ENCODE measurements around the gene TMEM132E. TPM values are rescaled to one million over a fixed set of nuclear protein-coding genes. Genes with fewer than 3 reads are reported as not detected.
A peak's percentile ranks its signal among the peaks of the same experiment; 100 is the strongest.

The TMEM132E gene
- total and polyA plus RNA-seq, 12 donors, result 0.04 to 0.09 TPM; not detected in 10

DNA sequence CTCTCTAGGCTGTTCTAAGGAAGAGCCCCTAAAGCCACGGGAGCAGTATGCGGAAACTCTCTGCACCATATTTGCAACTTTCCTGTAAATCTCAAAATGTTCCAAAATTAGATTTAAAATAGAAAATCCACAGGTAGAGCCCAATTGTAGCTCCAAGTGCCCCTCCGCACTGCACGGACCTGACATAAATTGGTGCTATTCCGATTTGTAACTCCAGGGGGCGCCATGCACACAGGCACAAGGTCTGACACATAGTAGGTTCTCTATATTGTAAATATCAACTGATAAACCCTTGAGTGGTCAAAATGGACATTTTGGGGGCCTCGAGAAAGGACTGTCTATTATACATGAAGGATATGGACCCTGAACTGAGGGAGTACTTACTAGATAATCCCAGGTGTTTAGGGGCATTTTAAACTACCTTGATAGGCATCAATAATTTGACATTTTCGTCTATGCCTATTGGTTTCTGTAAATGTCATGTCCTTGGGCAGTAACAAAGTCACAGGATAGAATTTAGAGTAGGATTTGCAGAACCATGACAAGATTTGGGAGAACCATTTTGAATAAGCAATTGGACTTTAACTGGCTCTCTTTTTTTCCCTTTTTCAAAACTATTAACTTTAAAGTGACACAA lies 36.6 kb upstream of the TMEM132E start:
- ATAC-seq (peak in 1 of 8 donors; percentile 55), DNase-seq (peak in 1 of 2 donors; percentile 18)
- Histone ChIP-seq H3K4me1 (no peaks in the 10 kb centered on the region), H3K4me3 (no peak overlapping the region), H3K27ac (no peak overlapping the region), H3K27me3 (peaks cover 0 to 75% (median 50%) of the 10 kb centered on the region in 7 donors), H3K9me3 (no peaks in the 10 kb centered on the region), H3K36me3 (no peaks in the 10 kb centered on the region)
- peak; percentile 60 to 87 (median 82) for TF ChIP-seq CTCF (IDR thresholded peaks at IDR 0.05)
- 7 to 9% methylated on average over 8 of the region's 8 CpGs for WGBS, 2 donors
- intact Hi-C loops (cut with DNase I), result loop anchor here (1.0 to 10.0 kb wide), 10 partner anchors 62 to 582 kb away; partner anchors contain the start of genes FNDC8 (in 5 of the 10) and RAD51D (in 5 of the 10)

GRCh38 chr17:34547453-34548063 lies 31.8 kb upstream of the TMEM132E start:
- DNase-seq (no peak), ATAC-seq (no peak)
- no peaks in the 10 kb centered on the region for H3K9me3 ChIP-seq
- no peak overlapping the region for H3K27ac ChIP-seq
- no peak for TF ChIP-seq CTCF (IDR thresholded peaks at IDR 0.05)
- H3K4me3 ChIP-seq, result no peak overlapping the region
- no peaks in the 10 kb centered on the region for H3K4me1 ChIP-seq
- peaks cover 0 to 86% (median 29%) of the 10 kb centered on the region in 7 donors for H3K27me3 ChIP-seq
- WGBS, 2 donors, result 45 to 48% methylated on average over 3 of the region's 3 CpGs
- H3K36me3 ChIP-seq, result no peaks in the 10 kb centered on the region
- intact Hi-C loops (cut with DNase I), result loop anchor here in 5 of 10 donors (5.0 to 10.0 kb wide), 5 partner anchors 57 to 577 kb away; partner anchors contain the start of gene FNDC8 (in 2 of the 5)

GRCh38 chr17:34549966-34550365 lies 29.4 kb upstream of the TMEM132E start:
- DNase-seq (no peak), ATAC-seq (no peak)
- H3K4me3 ChIP-seq, result no peak overlapping the region
- no peaks in the 10 kb centered on the region for H3K9me3 ChIP-seq
- no peak for TF ChIP-seq CTCF (IDR thresholded peaks at IDR 0.05)
- no peaks in the 10 kb centered on the region for H3K4me1 ChIP-seq
- intact Hi-C loops (cut with DNase I), result loop anchor here in 5 of 10 donors (5.0 to 10.0 kb wide), 5 partner anchors 55 to 575 kb away; partner anchors contain the start of gene FNDC8 (in 2 of the 5)
- H3K27me3 ChIP-seq, result peaks cover 0 to 84% (median 38%) of the 10 kb centered on the region in 7 donors
- 58 to 64% methylated on average over 6 of the region's 6 CpGs for WGBS, 2 donors
- H3K36me3 ChIP-seq, result no peaks in the 10 kb centered on the region
- no peak overlapping the region for H3K27ac ChIP-seq

GRCh38 chr17:34553907-34554306 lies 25.5 kb upstream of the TMEM132E start:
- ATAC-seq (no peak), DNase-seq (no peak)
- intact Hi-C loops (cut with DNase I), result no loop called here
- Histone ChIP-seq H3K4me3 (no peak overlapping the region), H3K4me1 (no peaks in the 10 kb centered on the region), H3K36me3 (no peaks in the 10 kb centered on the region), H3K27ac (no peak overlapping the region), H3K27me3 (peaks cover 0 to 80% (median 43%) of the 10 kb centered on the region in 7 donors), H3K9me3 (no peaks in the 10 kb centered on the region)
- 72 to 73% methylated on average over 4 of the region's 4 CpGs for WGBS, 2 donors
- TF ChIP-seq CTCF (IDR thresholded peaks at IDR 0.05), result no peak
